ENCODE measurements around the gene OR9Q1. TPM values are rescaled to one million over a fixed set of nuclear protein-coding genes. Genes with fewer than 3 reads are reported as not detected.

OR9Q1 gene, protein sequence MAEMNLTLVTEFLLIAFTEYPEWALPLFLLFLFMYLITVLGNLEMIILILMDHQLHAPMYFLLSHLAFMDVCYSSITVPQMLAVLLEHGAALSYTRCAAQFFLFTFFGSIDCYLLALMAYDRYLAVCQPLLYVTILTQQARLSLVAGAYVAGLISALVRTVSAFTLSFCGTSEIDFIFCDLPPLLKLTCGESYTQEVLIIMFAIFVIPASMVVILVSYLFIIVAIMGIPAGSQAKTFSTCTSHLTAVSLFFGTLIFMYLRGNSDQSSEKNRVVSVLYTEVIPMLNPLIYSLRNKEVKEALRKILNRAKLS
- not detected in 2 replicates for total RNA-seq

DNA sequence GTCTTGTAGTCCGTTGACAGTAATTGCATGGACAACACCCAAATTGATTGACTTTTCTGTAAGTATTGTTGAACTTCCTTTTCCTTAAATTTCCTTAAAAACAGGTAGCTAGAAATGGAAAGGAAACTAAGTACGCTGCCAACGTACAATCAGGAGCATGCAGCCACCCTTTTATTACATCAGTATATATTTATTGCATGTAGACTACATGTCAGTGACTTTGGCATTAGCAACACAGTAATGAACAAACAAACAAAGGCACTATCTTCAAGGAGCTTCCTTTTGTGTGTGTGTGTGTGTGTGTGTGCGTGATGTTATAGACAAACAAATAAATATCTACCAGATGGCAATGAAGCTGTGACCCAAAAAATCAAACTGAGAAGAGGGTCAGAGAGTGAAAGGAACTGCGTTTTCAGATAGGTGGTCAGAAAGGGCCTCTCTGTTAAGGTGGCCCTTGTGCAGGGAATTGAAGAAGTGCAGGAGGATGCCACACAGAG, at the start of gene OR9Q1:
TSS of gene OR9Q1 (plus strand) at position 447 of the 497 bp plus-strand sequence. CDS start 155,564 bp downstream, outside the sequence.

GRCh38 chr11:58030653-58031052, 7.0 kb downstream of the OR9Q1 start, which contains the start of gene OR6Q1:
OR6Q1 (plus strand) TSS chr11:58030953; CDS start chr11:58030953, 0 bp downstream.

DNA sequence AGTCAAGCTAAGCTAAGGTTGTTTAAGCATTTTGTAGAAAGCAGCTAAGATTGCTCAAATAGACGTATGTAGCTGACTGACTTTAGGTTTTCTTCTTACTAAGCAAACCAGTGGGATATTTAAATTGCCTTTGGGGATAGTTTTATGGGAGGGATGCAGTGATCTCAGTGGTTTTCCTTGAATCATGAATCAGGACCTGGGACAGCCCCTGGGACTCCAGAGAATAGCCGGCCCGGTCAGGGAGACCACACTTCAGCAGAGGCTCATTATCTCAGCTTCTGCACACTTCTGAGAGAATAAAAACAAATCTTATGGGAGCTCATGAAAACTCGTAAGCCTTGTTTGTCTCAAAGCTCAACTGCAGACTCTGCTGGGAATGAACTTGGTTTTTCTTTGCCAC, 101.8 kb downstream of the OR9Q1 start, which contains the start of gene OR9I1:
TSS of gene OR9I1 (minus strand) at position 62 of the 400 bp plus-strand sequence. CDS start 6,086 bp downstream, outside the sequence.

GRCh38 chr11:58188770-58189169, 165.1 kb downstream of the OR9Q1 start, which contains the start of gene OR9Q2:
OR9Q2 (plus strand) TSS chr11:58189070; CDS start chr11:58190491, 1,421 bp downstream.

GRCh38 chr11:58204042-58204441, 180.4 kb downstream of the OR9Q1 start, which contains the start of gene OR1S2:
OR1S2 (minus strand) TSS chr11:58204142; CDS start chr11:58204142, 0 bp downstream.

GRCh38 chr11:58212420-58212819, 188.7 kb downstream of the OR9Q1 start, which contains the start of gene OR1S1:
OR1S1 (plus strand) TSS chr11:58212720.

Other genes starting within 250 kb of the OR9Q1 start
- gene OR6Q1, start 7.1 kb downstream of the OR9Q1 start, total RNA-seq: not detected in 2 replicates
- gene OR9I1, start 101.6 kb downstream of the OR9Q1 start, total RNA-seq: not detected in 2 replicates
- gene OR9Q2, start 165.2 kb downstream of the OR9Q1 start, total RNA-seq: not detected in 2 replicates
- gene OR1S2, start 180.3 kb downstream of the OR9Q1 start, total RNA-seq: not detected in 2 replicates
- not detected in 2 replicates for gene OR1S1, start 188.8 kb downstream of the OR9Q1 start, total RNA-seq
- not detected in 2 replicates for gene OR10Q1, start 205.0 kb downstream of the OR9Q1 start, total RNA-seq
- not detected in 2 replicates for gene OR10W1, start 244.4 kb downstream of the OR9Q1 start, total RNA-seq